OCI-LY3 (cell line): ENCODE data around the gene SACM1L.

Experiments used
- H2AFZ ChIP-seq: fragments of 200-600, 300-600 bp; shearing (Covaris generic); 2 replicates; pipeline ENCODE4 v1.6.0; 2014; ENCODE audit warnings: antibody characterized with exemption, low read depth, low read length
- H3K27ac ChIP-seq: fragments of 200-600, 300-600 bp; sonication (generic); 2 replicates; pipeline ENCODE4 v1.5.1; 2014; ENCODE audit warnings: mild to moderate bottlenecking, low read length, moderate library complexity, mixed read lengths
- H3K27me3 ChIP-seq: fragments of 200-600, 300-600 bp; sonication (generic); 2 replicates; pipeline ENCODE4 v1.6.1; 2014; ENCODE audit warnings: low read depth, low read length, mixed read lengths
- H3K36me3 ChIP-seq: fragments of 200-600, 300-600 bp; sonication (generic); replicated peaks from 2 replicates; pipeline ENCODE3; 2014; ENCODE audit warnings: low read depth, low read length, mixed read lengths
- H3K4me1 ChIP-seq: fragments of 300-600, 200-600 bp; sonication (generic); 2 replicates; pipeline ENCODE4 v1.6.1; 2014; ENCODE audit warnings: low read length, mixed read lengths
- H3K4me2 ChIP-seq: fragments of 200-600, 300-600 bp; sonication (generic); 2 replicates; pipeline ENCODE4 v1.6.1; 2014; ENCODE audit warnings: low read length, mixed read lengths
- H3K4me3 ChIP-seq: fragments of 300-600, 200-600 bp; sonication (generic); 2 replicates; pipeline ENCODE4 v1.5.1; 2014; ENCODE audit warnings: antibody characterized with exemption, mild to moderate bottlenecking, low read length, moderate library complexity
- H3K79me2 ChIP-seq: fragments of 300-600, 200-600 bp; shearing (Covaris generic); 2 replicates; pipeline ENCODE4 v1.6.1; 2014; ENCODE audit warnings: mild to moderate bottlenecking, low read length, mixed read lengths
- H3K9ac ChIP-seq: fragments of 300-600, 200-600 bp; shearing (Covaris generic); 2 replicates; pipeline ENCODE4 v1.6.0; 2014; ENCODE audit warnings: mild to moderate bottlenecking, low read length, moderate library complexity
- H3K9me3 ChIP-seq: fragments of 200-600, 300-600 bp; shearing (Covaris generic); 2 replicates; pipeline ENCODE4 v1.6.1; 2014; ENCODE audit warnings: low read length, mixed read lengths; ENCODE audit not compliant: insufficient read depth
- H4K20me1 ChIP-seq: fragments of 200-600, 300-600 bp; sonication (generic); 2 replicates; pipeline ENCODE4 v1.6.1; 2016; ENCODE audit warnings: low read length, mixed read lengths; ENCODE audit not compliant: insufficient read depth
- CTCF ChIP-seq: fragments of 200-600, 300-600 bp; sonication (generic); IDR thresholded peaks from 2 replicates; pipeline ENCODE4 v1.5.1; 2014; ENCODE audit warnings: antibody characterized with exemption, low read length, low read depth
- EZH2phosphoT487 ChIP-seq: fragments of 200-600 bp; shearing (Covaris generic); IDR thresholded peaks from 2 replicates; pipeline ENCODE4 v1.6.1; 2018; ENCODE audit warnings: antibody characterized with exemption, mixed run types, low read depth

SACM1L gene

GRCh38 chr3:45737234-45737633 lies 48.0 kb downstream of the SACM1L start:
- no peaks in the 10 kb centered on the region for H3K9me3 ChIP-seq
- 0 out of 2 replicates have a peak, but pooled peaks cover 3% of the 10 kb centered on the region for H4K20me1 ChIP-seq
- peaks cover 9% of the 10 kb centered on the region for H3K4me1 ChIP-seq
- no peaks in the 10 kb centered on the region for H3K79me2 ChIP-seq
- no peak overlapping the region for H2AFZ ChIP-seq
- H3K36me3 ChIP-seq: peaks cover 67% of the 10 kb centered on the region
- H3K4me2 ChIP-seq: no peak overlapping the region
- no peak overlapping the region for H3K27ac ChIP-seq
- TF ChIP-seq EZH2phosphoT487 (no peak), CTCF (no peak)
- H3K9ac ChIP-seq: no peak overlapping the region
- no peaks in the 10 kb centered on the region for H3K27me3 ChIP-seq
- H3K4me3 ChIP-seq: no peak overlapping the region

GRCh38 chr3:45739991-45740390 lies 50.8 kb downstream of the SACM1L start:
- Histone ChIP-seq H3K4me1 (peaks cover 9% of the 10 kb centered on the region), H3K9ac (no peak overlapping the region), H3K36me3 (peaks cover 64% of the 10 kb centered on the region), H2AFZ (no peak overlapping the region), H3K9me3 (no peaks in the 10 kb centered on the region), H3K4me2 (no peak overlapping the region), H3K27me3 (no peaks in the 10 kb centered on the region), H4K20me1 (0 out of 2 replicates have a peak, but pooled peaks cover 5% of the 10 kb centered on the region), H3K79me2 (no peaks in the 10 kb centered on the region), H3K27ac (no peak overlapping the region), H3K4me3 (no peak overlapping the region)
- TF ChIP-seq CTCF: no peak
- TF ChIP-seq EZH2phosphoT487: no peak

- peaks cover 9% of the 10 kb centered on the region for H3K4me1 ChIP-seq
- 0 out of 2 replicates have a peak, but pooled peaks cover 5% of the 10 kb centered on the region for H4K20me1 ChIP-seq
- peaks cover 56% of the 10 kb centered on the region for H3K36me3 ChIP-seq
- no peaks in the 10 kb centered on the region for H3K9me3 ChIP-seq
- H3K27ac ChIP-seq: no peak overlapping the region
- no peak overlapping the region for H3K9ac ChIP-seq
- TF ChIP-seq EZH2phosphoT487: no peak
- no peak for TF ChIP-seq CTCF
- H3K4me2 ChIP-seq: no peak overlapping the region
- no peak overlapping the region for H3K4me3 ChIP-seq
- H3K79me2 ChIP-seq: no peaks in the 10 kb centered on the region
- H2AFZ ChIP-seq: no peak overlapping the region
- H3K27me3 ChIP-seq: no peaks in the 10 kb centered on the region
These were observed 52.1 kb downstream of the SACM1L start for GRCh38 chr3:45741247-45741646.

- Histone ChIP-seq H3K36me3 (peaks cover 54% of the 10 kb centered on the region), H3K4me2 (no peak overlapping the region), H3K79me2 (no peaks in the 10 kb centered on the region), H3K9ac (no peak overlapping the region), H2AFZ (no peak overlapping the region), H3K27me3 (no peaks in the 10 kb centered on the region), H3K27ac (no peak overlapping the region), H3K9me3 (no peaks in the 10 kb centered on the region), H3K4me3 (no peak overlapping the region), H3K4me1 (peaks cover 9% of the 10 kb centered on the region), H4K20me1 (0 out of 2 replicates have a peak, but pooled peaks cover 5% of the 10 kb centered on the region)
- no peak for TF ChIP-seq EZH2phosphoT487
- TF ChIP-seq CTCF: no peak
These were observed 52.7 kb downstream of the SACM1L start for GRCh38 chr3:45741742-45742460.
